GM12872 (cell line): ENCODE measurements around the gene SYT13.

ENCODE experiments used
- TF ChIP-seq, protein P1 (sequence below): IDR thresholded peaks from 3 replicates; pipeline ENCODE4 v1.5.1; 2011; ENCODE audit warnings: low read depth, mild to moderate bottlenecking, low read length, moderate library complexity; ENCODE audit not compliant: insufficient read depth

Gene SYT13

DNA sequence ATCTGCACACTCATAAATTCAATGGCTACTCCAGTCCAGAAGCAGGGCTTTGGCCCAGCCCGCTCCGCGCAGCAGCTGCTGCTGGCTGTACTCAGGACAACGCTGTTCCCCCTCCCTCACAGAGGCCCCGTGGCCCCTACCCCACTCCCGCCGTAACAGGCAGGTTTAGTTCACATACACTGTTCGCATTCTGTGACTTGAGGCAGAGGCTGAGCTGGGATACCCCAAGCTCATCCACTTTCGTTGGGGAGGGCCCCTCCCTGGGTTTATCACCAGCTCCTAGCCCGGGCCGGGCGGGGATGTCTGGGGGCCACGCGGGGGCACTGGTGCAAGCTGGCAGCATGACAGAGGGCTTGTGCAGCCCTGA lies 52.4 kb downstream of the SYT13 start:
- TF ChIP-seq, protein P1, sequence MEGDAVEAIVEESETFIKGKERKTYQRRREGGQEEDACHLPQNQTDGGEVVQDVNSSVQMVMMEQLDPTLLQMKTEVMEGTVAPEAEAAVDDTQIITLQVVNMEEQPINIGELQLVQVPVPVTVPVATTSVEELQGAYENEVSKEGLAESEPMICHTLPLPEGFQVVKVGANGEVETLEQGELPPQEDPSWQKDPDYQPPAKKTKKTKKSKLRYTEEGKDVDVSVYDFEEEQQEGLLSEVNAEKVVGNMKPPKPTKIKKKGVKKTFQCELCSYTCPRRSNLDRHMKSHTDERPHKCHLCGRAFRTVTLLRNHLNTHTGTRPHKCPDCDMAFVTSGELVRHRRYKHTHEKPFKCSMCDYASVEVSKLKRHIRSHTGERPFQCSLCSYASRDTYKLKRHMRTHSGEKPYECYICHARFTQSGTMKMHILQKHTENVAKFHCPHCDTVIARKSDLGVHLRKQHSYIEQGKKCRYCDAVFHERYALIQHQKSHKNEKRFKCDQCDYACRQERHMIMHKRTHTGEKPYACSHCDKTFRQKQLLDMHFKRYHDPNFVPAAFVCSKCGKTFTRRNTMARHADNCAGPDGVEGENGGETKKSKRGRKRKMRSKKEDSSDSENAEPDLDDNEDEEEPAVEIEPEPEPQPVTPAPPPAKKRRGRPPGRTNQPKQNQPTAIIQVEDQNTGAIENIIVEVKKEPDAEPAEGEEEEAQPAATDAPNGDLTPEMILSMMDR: no peak

DNA sequence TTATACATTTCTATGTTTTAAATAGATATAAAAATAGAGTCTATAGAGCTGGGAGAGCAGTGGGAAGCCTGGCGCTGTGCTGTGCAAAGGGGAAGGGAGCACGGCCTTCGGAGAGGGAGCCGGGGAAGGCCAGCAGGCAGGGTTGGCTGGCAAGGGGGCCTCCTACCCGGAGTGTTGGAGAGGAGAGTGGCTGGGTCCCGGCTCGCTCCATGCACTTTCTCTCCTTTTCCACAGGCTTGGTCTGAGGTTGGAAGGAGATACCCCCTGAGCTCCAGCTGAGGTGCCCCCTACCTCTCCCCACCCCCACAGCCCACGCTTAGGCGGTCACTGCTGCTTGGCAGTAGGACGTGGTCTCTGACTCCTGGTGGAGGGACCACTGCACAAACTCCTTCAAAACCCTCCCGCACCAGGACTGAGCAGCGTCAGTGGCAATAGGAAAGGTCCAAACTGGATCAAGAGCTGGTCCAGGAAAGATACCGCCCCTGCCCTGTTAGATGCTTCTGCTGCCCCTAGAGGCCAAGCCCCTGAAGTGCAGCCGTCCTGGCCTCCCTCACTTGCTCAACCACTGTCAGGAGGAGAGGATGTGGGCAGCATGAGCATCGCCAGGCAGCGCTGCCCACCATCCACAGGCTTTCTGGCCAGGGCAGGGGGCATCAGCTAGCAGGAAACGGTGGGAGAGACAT lies 52.9 kb downstream of the SYT13 start:
- TF ChIP-seq, protein P1: peak; percentile 94

DNA sequence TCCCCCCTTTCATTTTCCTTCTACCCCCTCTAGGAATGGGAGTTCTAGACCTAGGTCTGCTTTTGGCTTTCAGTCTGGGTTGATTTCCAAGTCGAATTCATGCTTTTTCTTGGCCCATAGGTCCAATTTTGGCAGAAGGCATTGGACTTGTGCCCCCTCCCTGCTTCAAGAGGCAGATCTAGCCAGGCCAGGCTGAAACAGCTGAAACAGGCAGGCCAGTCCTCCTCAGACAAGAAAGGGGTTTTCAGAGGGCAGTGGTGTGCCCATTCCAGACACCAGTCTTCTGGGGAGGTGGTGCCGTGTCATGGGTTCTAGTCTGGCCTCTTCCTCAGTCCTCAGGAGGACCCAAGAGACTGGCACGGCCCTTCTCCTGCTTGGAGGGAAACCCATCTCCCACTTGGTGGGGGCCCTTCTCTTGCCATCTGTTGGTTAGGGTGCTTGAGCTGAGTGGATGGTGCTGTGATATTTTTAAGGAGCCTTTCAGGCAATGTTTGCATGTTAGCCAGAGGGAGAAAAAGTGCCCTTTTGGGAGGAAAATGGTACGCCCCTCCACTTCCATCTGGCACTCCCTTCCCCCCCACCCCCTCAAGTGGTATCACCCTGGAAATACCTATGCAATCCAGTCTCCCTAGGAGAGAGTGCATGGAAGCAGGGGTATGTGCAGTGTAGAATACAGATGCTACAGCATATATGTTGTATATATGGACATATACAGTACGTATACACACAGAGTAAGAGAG lies 53.6 kb downstream of the SYT13 start:
- TF ChIP-seq, protein P1: no peak

DNA sequence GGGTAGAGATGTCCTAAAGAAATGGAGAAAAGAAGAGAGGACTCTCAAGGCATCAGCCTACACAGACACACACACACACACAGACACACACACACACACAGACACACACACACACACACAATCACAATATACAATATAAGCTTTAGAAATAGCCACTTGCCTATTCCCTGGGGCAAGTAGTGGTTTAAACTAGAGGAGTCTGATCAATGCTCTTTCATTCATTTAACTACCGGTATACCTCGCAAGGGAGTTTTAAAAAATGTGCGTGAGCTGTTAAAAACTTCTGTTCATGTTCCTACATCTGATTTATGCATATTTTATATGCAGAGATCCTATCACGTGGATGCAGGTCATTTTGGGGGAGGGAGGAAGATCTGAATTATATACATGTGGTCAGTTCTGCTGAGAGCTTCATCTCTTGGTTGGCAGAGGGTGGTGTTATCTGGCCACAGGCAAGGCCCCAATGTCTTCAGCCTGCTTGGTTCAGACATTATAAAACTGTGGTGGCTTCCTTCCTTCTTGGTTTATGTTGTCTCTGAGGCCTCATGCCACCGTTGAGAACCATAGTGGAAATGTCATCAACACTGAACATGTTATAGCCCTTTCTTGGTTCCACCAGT lies 56.6 kb downstream of the SYT13 start:
- TF ChIP-seq, protein P1: no peak

DNA sequence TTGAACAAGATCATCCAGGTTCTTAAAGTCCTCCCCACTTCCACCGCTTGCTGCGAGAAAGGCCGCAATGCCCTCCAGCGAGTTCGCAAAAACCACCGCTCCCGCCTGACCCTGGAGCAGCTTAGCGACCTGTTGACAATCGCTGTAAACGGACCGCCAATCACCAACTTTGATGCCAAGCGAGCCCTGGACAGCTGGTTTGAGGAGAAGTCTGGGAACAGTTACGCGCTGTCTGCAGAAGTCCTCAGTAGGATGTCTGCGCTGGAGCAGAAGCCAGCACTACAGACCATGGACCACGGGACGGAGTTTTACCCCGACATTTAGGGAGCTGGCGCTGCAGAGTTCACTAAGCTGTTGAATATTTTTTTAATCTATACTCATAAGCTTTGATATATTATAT lies 58.3 kb downstream of the SYT13 start:
- TF ChIP-seq, protein P1: no peak

DNA sequence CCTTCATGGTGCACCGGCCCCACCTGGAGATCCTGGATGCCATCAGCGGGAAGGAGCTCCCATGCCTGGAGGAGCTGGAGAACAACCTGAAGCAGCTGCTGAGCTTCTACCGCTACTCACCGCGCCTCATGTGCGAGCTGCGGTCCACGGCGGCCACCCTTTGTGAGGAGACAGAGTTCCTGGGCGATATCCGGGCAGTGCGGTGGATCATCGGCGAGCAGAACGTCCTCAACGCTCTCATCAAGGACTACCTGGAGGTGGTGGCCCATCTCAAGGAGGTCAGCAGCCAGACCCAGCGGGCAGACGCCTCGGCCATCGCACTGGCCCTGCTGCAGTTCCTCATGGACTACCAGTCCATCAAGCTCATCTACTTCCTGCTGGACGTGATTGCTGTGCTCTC lies 59.2 kb downstream of the SYT13 start:
- TF ChIP-seq, protein P1: no peak

DNA sequence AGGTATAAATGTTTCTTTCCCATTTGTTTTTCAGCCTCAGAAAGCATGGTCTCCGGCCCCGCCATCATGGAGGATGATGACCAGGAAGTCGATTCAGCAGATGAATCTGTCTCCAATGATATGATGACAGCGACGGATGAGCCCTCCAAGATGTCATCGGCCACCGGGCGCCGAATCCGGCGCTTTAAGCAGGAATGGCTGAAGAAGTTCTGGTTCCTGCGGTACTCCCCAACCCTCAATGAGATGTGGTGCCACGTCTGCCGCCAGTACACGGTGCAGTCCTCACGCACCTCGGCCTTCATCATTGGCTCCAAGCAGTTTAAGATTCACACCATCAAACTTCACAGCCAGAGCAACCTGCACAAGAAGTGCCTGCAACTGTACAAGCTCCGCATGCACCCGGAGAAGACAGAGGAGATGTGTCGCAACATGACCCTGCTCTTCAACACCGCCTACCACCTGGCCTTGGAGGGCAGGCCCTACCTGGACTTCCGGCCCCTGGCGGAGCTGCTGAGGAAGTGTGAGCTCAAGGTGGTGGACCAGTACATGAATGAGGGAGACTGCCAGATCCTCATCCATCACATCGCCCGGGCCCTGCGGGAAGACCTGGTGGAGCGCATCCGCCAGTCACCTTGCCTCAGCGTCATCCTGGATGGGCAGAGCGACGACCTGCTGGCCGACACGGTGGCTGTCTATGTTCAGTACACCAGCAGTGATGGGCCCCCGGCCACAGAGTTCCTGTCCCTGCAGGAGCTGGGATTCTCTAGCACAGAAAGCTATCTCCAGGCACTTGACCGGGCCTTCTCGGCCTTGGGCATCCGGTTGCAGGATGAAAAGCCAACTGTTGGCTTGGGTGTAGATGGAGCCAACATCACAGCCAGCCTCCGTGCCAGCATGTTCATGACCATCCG lies 59.9 kb downstream of the SYT13 start:
- TF ChIP-seq, protein P1: no peak
